ENCODE data around the gene UGT1A5.

- TF ChIP-seq CTCF (conservative IDR thresholded peaks at IDR 0.05; ENCODE audit: low read depth, low read length) = no peak
- no peak for TF ChIP-seq SMC3 (IDR thresholded peaks at IDR 0.05; ENCODE audit: low read depth, low read length)
- TF ChIP-seq RAD21 (IDR thresholded peaks at IDR 0.05; ENCODE audit: low read length) = no peak
- no peak for TF ChIP-seq POLR2A (IDR thresholded peaks at IDR 0.05; ENCODE audit: low read depth, low read length)
- no peak for TF ChIP-seq CEBPB (IDR thresholded peaks at IDR 0.05; ENCODE audit: low read depth, low read length)
- TF ChIP-seq, protein P1, sequence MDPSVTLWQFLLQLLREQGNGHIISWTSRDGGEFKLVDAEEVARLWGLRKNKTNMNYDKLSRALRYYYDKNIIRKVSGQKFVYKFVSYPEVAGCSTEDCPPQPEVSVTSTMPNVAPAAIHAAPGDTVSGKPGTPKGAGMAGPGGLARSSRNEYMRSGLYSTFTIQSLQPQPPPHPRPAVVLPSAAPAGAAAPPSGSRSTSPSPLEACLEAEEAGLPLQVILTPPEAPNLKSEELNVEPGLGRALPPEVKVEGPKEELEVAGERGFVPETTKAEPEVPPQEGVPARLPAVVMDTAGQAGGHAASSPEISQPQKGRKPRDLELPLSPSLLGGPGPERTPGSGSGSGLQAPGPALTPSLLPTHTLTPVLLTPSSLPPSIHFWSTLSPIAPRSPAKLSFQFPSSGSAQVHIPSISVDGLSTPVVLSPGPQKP (IDR thresholded peaks at IDR 0.05; ENCODE audit: borderline replicate concordance, low read depth, low read length) = no peak
- no peak for TF ChIP-seq BHLHE40 (IDR thresholded peaks at IDR 0.05; ENCODE audit: low read depth, low read length)
- no peak for TF ChIP-seq MAFK (IDR thresholded peaks at IDR 0.05; ENCODE audit: low read depth, low read length)
- TF ChIP-seq, protein P2, sequence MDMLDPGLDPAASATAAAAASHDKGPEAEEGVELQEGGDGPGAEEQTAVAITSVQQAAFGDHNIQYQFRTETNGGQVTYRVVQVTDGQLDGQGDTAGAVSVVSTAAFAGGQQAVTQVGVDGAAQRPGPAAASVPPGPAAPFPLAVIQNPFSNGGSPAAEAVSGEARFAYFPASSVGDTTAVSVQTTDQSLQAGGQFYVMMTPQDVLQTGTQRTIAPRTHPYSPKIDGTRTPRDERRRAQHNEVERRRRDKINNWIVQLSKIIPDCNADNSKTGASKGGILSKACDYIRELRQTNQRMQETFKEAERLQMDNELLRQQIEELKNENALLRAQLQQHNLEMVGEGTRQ (IDR thresholded peaks at IDR 0.05; ENCODE audit: low read depth, low read length) = no peak
These were observed 48.8 kb upstream of the UGT1A5 start for GRCh38 chr2:233663911-233664310.
